Body of pancreas (tissue), 4 donors: ENCODE data around the gene GPR183. TPM values are rescaled to one million over a fixed set of nuclear protein-coding genes. Genes with fewer than 3 reads are reported as not detected.

Experiments
- ATAC-seq: fragments of 150-250 bp; one replicate; pipeline ENCODE4 v1.9.1; 2016
- DNase-seq, 4 donors: peaks; one replicate each; pipeline ENCODE4 v3.0.0-alpha.2; 2019
- H3K27ac ChIP-seq, 4 donors: fragments of 200-600 bp; sonication (generic); 1 replicate in 3 of 4; 2 replicates in 1 of 4; pipeline versions ENCODE4 v1.5.1 to v1.6.1; 2016 to 2019; ENCODE audit warnings: mild to moderate bottlenecking in 1 of 4, mixed read lengths in 1 of 4, moderate library complexity in 1 of 4
- H3K27me3 ChIP-seq, 2 donors: fragments of 200-600 bp; sonication (generic); one replicate each; pipeline ENCODE4 v1.6.0; 2016; ENCODE audit warnings: mild to moderate bottlenecking in 1 of 2
- H3K36me3 ChIP-seq, 2 donors: fragments of 200-600 bp; sonication (generic); replicated peaks in 1 of 2; 2 replicates each; pipeline ENCODE4 v1.5.1; 2016; ENCODE audit warnings: low read depth in 2 of 2; ENCODE audit not compliant: insufficient read depth in 1 of 2
- H3K4me1 ChIP-seq: fragments of 200-600 bp; sonication (generic); one replicate; pipeline ENCODE4 v1.6.0; 2016
- H3K4me3 ChIP-seq, 2 donors: fragments of 200-600 bp; sonication (generic); 1 replicate in 1 of 2; 2 replicates in 1 of 2; pipeline ENCODE4 v1.5.1; 2016 to 2019
- H3K9me3 ChIP-seq, 3 donors: fragments of 200-600 bp; sonication (generic); 1 replicate in 2 of 3; 2 replicates in 1 of 3; pipeline ENCODE4 v1.5.1; 2016
- POLR2A ChIP-seq, 3 donors: fragments of 450-650 bp; IDR thresholded peaks; one replicate each; pipeline ENCODE4 v1.6.1; 2016; ENCODE audit warnings: antibody characterized with exemption in 3 of 3, mild to moderate bottlenecking in 2 of 3
- WGBS, 2 donors: methylation state at CpG; one replicate each; pipeline ENCODE4 v1.1.5; 2017; 5-methylcytosine and 5-hydroxymethylcytosine counted together
- intact Hi-C: fragments of 100-400 bp; cut with DNase I; formaldehyde crosslinking; loops from one replicate; pipeline ENCODE4 v1.15.1; 2023
- total RNA-seq, 2 donors: library from RNA; depleted of rRNA; stranded (reverse); fragments of >200 nt; gene quantifications; one replicate each; pipeline ENCODE4 v1.1.0, GENCODE V29; 2016
- TF ChIP-seq, protein P1 (sequence below), 7 experiments: fragments of 450-650 bp in 4 of 7; fragments of 200-600 bp in 3 of 7; sonication (generic) in 3 of 7; IDR thresholded peaks; one replicate each; pipeline ENCODE4 v1.5.1; 2016 to 2019; ENCODE audit warnings: antibody characterized with exemption in 7 of 7

Gene GPR183
- total RNA-seq, 2 donors from 2014 or later: 3.6 TPM; not detected in 1

- no peaks in the 10 kb centered on the region for H3K9me3 ChIP-seq
- DNase-seq: no peak
- H3K27me3 ChIP-seq: no peaks in the 10 kb centered on the region
- no peak for TF ChIP-seq POLR2A (IDR thresholded peaks at IDR 0.05)
- TF ChIP-seq, protein P1, sequence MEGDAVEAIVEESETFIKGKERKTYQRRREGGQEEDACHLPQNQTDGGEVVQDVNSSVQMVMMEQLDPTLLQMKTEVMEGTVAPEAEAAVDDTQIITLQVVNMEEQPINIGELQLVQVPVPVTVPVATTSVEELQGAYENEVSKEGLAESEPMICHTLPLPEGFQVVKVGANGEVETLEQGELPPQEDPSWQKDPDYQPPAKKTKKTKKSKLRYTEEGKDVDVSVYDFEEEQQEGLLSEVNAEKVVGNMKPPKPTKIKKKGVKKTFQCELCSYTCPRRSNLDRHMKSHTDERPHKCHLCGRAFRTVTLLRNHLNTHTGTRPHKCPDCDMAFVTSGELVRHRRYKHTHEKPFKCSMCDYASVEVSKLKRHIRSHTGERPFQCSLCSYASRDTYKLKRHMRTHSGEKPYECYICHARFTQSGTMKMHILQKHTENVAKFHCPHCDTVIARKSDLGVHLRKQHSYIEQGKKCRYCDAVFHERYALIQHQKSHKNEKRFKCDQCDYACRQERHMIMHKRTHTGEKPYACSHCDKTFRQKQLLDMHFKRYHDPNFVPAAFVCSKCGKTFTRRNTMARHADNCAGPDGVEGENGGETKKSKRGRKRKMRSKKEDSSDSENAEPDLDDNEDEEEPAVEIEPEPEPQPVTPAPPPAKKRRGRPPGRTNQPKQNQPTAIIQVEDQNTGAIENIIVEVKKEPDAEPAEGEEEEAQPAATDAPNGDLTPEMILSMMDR (IDR thresholded peaks at IDR 0.05): no peak
- 74 to 84% methylated on average over 8 of the region's 8 CpGs for WGBS, 2 donors
- H3K36me3 ChIP-seq: no peaks in the 10 kb centered on the region
- H3K27ac ChIP-seq: no peak overlapping the region
- ATAC-seq: no peak
- no peak overlapping the region for H3K4me3 ChIP-seq
- intact Hi-C loops: no loop called here
- no peaks in the 10 kb centered on the region for H3K4me1 ChIP-seq
Observed at GRCh38 chr13:99354371-99354951, 47.3 kb upstream of the GPR183 start.

DNA sequence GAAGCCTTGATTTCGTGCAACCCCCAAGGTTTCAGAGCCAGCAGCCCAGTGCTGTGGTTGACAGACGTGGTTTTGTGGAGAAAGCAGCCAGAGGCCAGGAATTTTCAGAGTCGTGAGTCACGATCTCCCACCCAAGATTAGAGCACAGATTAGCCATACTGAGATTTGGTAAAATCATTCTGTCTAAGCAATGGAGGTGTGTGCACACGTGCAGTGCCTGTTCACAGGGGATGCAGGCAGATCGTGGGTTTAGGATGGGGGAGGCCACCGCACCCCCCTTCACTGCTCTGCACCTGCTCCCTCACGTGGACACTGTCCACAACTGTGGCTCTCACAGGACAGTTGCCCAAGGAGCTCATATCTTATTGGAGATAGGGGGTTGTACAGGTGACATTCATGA lies 46.6 kb upstream of the GPR183 start:
- Histone ChIP-seq H3K4me3 (no peak overlapping the region), H3K4me1 (no peaks in the 10 kb centered on the region), H3K36me3 (no peaks in the 10 kb centered on the region), H3K27ac (no peak overlapping the region), H3K9me3 (no peaks in the 10 kb centered on the region), H3K27me3 (no peaks in the 10 kb centered on the region)
- intact Hi-C loops: no loop called here
- DNase-seq (no peak), ATAC-seq (no peak)
- 85% methylated on average over 3 to 8 of the region's 8 CpGs for WGBS, 2 donors
- TF ChIP-seq, protein P1 (IDR thresholded peaks at IDR 0.05): no peak

GRCh38 chr13:99353246-99353600 lies 46.0 kb upstream of the GPR183 start:
- no peaks in the 10 kb centered on the region for H3K4me1 ChIP-seq
- no peaks in the 10 kb centered on the region for H3K27me3 ChIP-seq
- no peak overlapping the region for H3K4me3 ChIP-seq
- no peaks in the 10 kb centered on the region for H3K36me3 ChIP-seq
- no peak for DNase-seq
- WGBS, 2 donors: 97 to 98% methylated on average over 2 of the region's 2 CpGs
- intact Hi-C loops: no loop called here
- ATAC-seq: no peak
- TF ChIP-seq, protein P1 (IDR thresholded peaks at IDR 0.05): no peak
- no peak for TF ChIP-seq POLR2A (IDR thresholded peaks at IDR 0.05)
- H3K9me3 ChIP-seq: no peaks in the 10 kb centered on the region
- no peak overlapping the region for H3K27ac ChIP-seq

DNA sequence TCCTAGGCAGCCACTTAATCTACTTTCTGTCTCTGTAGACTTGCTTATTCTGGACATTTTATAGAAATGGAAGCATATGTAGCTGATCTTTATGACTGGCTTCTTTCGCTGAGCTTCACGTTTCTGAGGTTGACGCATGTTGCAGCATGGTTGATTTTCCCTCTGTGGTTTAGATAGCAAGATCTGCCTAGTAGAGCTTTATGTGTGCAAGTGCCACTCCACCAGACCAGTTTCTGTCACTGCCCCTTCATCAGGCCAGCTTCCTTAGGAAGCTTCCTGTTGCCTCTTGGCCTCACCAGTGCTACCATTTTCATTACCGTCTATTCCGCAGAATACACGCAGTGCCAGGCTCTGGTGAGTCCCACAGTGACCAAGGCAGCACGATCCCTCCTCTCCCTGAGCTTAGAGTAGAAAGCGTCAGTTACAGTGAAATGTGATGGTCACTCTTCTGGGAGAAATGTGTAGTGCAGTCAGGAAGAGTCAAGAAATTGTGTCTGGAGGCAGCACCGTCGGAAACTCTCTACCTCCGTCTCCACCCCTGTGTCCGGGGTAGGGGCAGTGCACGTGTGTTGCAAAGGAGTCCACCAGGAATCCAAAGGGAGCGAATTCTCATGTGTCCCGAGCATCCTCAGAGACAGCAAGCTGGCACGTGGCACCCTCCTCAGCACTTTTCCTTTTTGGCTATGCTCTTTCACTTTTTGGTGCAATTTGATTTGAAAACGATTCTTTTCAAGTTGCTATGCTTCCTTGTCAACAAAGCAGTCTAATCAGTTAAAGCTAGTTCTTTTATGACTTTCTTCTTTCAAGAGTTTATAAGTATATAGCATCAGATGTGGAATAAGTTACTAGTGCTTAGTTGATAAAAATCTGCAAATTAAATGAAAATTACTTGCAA lies 45.4 kb upstream of the GPR183 start:
- H3K36me3 ChIP-seq: no peaks in the 10 kb centered on the region
- no peak for DNase-seq
- no peak overlapping the region for H3K4me3 ChIP-seq
- H3K9me3 ChIP-seq: no peaks in the 10 kb centered on the region
- no peak for TF ChIP-seq POLR2A (IDR thresholded peaks at IDR 0.05)
- no peak for ATAC-seq
- intact Hi-C loops: no loop called here
- H3K27me3 ChIP-seq: no peaks in the 10 kb centered on the region
- H3K4me1 ChIP-seq: no peaks in the 10 kb centered on the region
- no peak overlapping the region for H3K27ac ChIP-seq
- WGBS, 2 donors: 84 to 90% methylated on average over 17 of the region's 17 CpGs

- ATAC-seq (no peak), DNase-seq (no peak)
- Histone ChIP-seq H3K27me3 (no peaks in the 10 kb centered on the region), H3K27ac (no peak overlapping the region), H3K4me1 (no peaks in the 10 kb centered on the region), H3K4me3 (no peak overlapping the region), H3K36me3 (no peaks in the 10 kb centered on the region), H3K9me3 (no peaks in the 10 kb centered on the region)
- intact Hi-C loops: no loop called here
- TF ChIP-seq, protein P1 (IDR thresholded peaks at IDR 0.05): no peak
- TF ChIP-seq POLR2A (IDR thresholded peaks at IDR 0.05): no peak
- 84 to 91% methylated on average over 4 of the region's 4 CpGs for WGBS, 2 donors
Observed at GRCh38 chr13:99351772-99352171, 44.6 kb upstream of the GPR183 start.
